ENCODE data around the gene CCDC68. TPM values are rescaled to one million over a fixed set of nuclear protein-coding genes. Genes with fewer than 3 reads are reported as not detected.

The CCDC68 gene
- total and polyA plus RNA-seq, 7 donors, result 1.0 to 2.0 (median 1.6) TPM

DNA sequence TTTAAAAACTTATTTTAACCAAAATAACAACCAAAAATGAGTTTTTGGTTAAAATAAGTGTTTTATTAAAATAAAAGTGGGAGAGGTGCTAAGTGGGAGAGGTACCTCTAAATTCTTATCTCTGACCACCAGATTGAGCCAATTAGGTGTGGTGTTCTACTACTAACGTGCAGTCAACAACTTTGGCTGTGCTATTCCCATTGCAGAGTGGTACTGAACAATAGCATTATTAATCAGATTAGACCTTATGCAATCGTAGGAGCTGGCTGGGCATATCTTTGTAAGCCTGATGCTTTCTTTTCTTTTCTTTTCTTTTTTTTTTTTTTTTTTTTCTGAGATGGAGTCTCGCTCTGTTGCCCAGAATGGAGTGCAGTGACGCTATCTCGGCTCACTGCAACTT, 92.1 kb downstream of the CCDC68 start:
- H3K36me3 ChIP-seq (ENCODE audit: insufficient read depth in 1 of 2, low read depth in 1 of 2), result no peaks in the 10 kb centered on the region
- no peak for TF ChIP-seq CTCF (IDR thresholded peaks at IDR 0.05)
- WGBS, 3 donors, result 80 to 89% (median 81%) methylated on average over 5 of the region's 5 CpGs
- DNase-seq, result no peak
- ATAC-seq, result no peak
- H3K27ac ChIP-seq, result no peak overlapping the region
- no peaks in the 10 kb centered on the region for H3K9me3 ChIP-seq
- H3K27me3 ChIP-seq (ENCODE audit: insufficient read depth in 3 of 3, low read length in 2 of 3), result no peaks in the 10 kb centered on the region
- intact Hi-C loops (cut with DNase I), result no loop called here
- H3K4me1 ChIP-seq, result no peaks in the 10 kb centered on the region
- H3K4me3 ChIP-seq, result no peak overlapping the region

GRCh38 chr18:54860941-54861340, 98.3 kb downstream of the CCDC68 start:
- ATAC-seq, result no peak
- Histone ChIP-seq H3K36me3 (ENCODE audit: insufficient read depth in 1 of 2, low read depth in 1 of 2) (no peaks in the 10 kb centered on the region), H3K9me3 (no peaks in the 10 kb centered on the region), H3K4me1 (no peaks in the 10 kb centered on the region), H3K4me3 (no peak overlapping the region), H3K27ac (no peak overlapping the region), H3K27me3 (ENCODE audit: insufficient read depth in 3 of 3, low read length in 2 of 3) (peaks cover 0 to 2% (median 0%) of the 10 kb centered on the region in 3 donors)
- no peak for TF ChIP-seq CTCF (IDR thresholded peaks at IDR 0.05)
- no peak for DNase-seq
- WGBS, 3 donors, result 32 to 61% (median 45%) methylated on average over 1 of the region's 1 CpG
- intact Hi-C loops (cut with DNase I), result no loop called here

- ATAC-seq, result no peak
- H3K27me3 ChIP-seq (ENCODE audit: insufficient read depth in 3 of 3, low read length in 2 of 3), result peaks cover 0 to 2% (median 0%) of the 10 kb centered on the region in 3 donors
- intact Hi-C loops (cut with DNase I), result no loop called here
- H3K9me3 ChIP-seq, result no peaks in the 10 kb centered on the region
- DNase-seq, result no peak
- H3K27ac ChIP-seq, result no peak overlapping the region
- H3K4me1 ChIP-seq, result no peaks in the 10 kb centered on the region
- no peak overlapping the region for H3K4me3 ChIP-seq
- WGBS, 3 donors, result 70% methylated on average over 9 of the region's 9 CpGs
- H3K36me3 ChIP-seq (ENCODE audit: insufficient read depth in 1 of 2, low read depth in 1 of 2), result no peaks in the 10 kb centered on the region
- no peak for TF ChIP-seq CTCF (IDR thresholded peaks at IDR 0.05)
Observed at GRCh38 chr18:54859667-54860421, 99.4 kb downstream of the CCDC68 start.

DNA sequence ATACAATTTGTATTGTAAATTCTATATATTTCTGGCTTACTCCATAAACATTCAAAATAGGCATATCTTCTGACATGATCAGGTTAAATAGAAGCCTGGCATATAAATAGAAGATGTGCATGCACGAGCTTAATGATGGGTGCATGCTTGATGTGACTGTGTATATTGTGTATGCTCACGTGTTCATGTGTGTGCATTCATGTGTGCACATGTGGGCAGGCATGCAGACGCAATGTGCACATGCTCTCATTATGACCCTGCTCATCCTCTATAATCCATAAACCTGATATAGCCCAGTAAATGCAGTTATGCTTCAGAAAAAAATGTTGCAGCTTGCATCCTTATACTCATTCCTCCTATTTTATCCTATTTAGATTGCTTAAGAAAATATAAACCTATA, 101.8 kb downstream of the CCDC68 start:
- Histone ChIP-seq H3K4me1 (no peaks in the 10 kb centered on the region), H3K27ac (no peak overlapping the region), H3K36me3 (ENCODE audit: insufficient read depth in 1 of 2, low read depth in 1 of 2) (no peaks in the 10 kb centered on the region), H3K4me3 (no peak overlapping the region), H3K9me3 (no peaks in the 10 kb centered on the region), H3K27me3 (ENCODE audit: insufficient read depth in 3 of 3, low read length in 2 of 3) (peaks cover 0 to 2% (median 0%) of the 10 kb centered on the region in 3 donors)
- 83 to 85% (median 83%) methylated on average over 3 of the region's 3 CpGs for WGBS, 3 donors
- ATAC-seq (no peak), DNase-seq (no peak)
- intact Hi-C loops (cut with DNase I), result no loop called here
- TF ChIP-seq CTCF (IDR thresholded peaks at IDR 0.05), result no peak

Measured in psoas muscle (tissue), 8 donors.